Left lung (tissue), 10 donors: ENCODE results near the gene PID1. TPM values are rescaled to one million over a fixed set of nuclear protein-coding genes. Genes with fewer than 3 reads are reported as not detected.

Experiments used
- ATAC-seq: fragments of 200-7000 bp; cut with Tn5 transposase; one replicate; pipeline ENCODE4 v1.9.1; 2020; ENCODE audit warnings: moderate library complexity
- DNase-seq, 4 donors: peaks; one replicate each; pipeline ENCODE4 v3.0.0-alpha.2; 2013 to 2020
- H3K27ac ChIP-seq, 2 donors: fragments of 200-600 bp; sonication (generic) in 1 of 2; one replicate each; pipeline versions ENCODE4 v1.5.0 to v1.8.0; 2020 to 2021
- H3K27me3 ChIP-seq, 2 donors: fragments of 200-600 bp; sonication (generic) in 1 of 2; one replicate each; pipeline versions ENCODE4 v1.5.0 to v1.8.0; 2020 to 2021
- H3K36me3 ChIP-seq, 2 donors: fragments of 200-600 bp; sonication (generic) in 1 of 2; one replicate each; pipeline versions ENCODE4 v1.5.0 to v1.8.0; 2020 to 2021
- H3K4me1 ChIP-seq, 2 donors: fragments of 200-600 bp; one replicate each; pipeline ENCODE4 v1.8.0; 2021
- H3K4me3 ChIP-seq, 2 donors: fragments of 200-600 bp; sonication (generic) in 1 of 2; one replicate each; pipeline versions ENCODE4 v1.5.0 to v1.8.0; 2020 to 2021; ENCODE audit warnings: mild to moderate bottlenecking in 1 of 2
- H3K9me3 ChIP-seq, 2 donors: fragments of 200-600 bp; sonication (generic) in 1 of 2; one replicate each; pipeline versions ENCODE4 v1.5.0 to v1.8.0; 2020 to 2021
- CTCF ChIP-seq, 2 donors: fragments of 200-600 bp; sonication (generic) in 1 of 2; IDR thresholded peaks; one replicate each; pipeline versions ENCODE4 v1.5.0 to v1.8.0; 2021; ENCODE audit warnings: antibody characterized with exemption in 2 of 2
- intact Hi-C, 2 donors: fragments of 100-400 bp; cut with DNase I; formaldehyde crosslinking; loops; one replicate each; pipeline versions ENCODE4 v1.11.2 to v1.14.2; 2022
- polyA plus RNA-seq, 6 donors: library from polyadenylated mRNA; unstranded; fragments of 120-200 nt; gene quantifications; one replicate each; pipeline ENCODE4 v1.2.1, GENCODE V29; 2013; ENCODE audit not compliant: insufficient read length in 6 of 6
- total RNA-seq, 2 donors: library from RNA; stranded (reverse); fragmentation: NEBNext Ultra II Directional; extraction: Animal tissue kit (Norgen Biotek cat#: 25700); gene quantifications; one replicate each; pipeline ENCODE4 v1.2.1, GENCODE V29; 2021
- donor health status: DM: no; HTN: yes; CAD: no.
- donor health status: DM: no; HTN: no; CAD: no.

Gene PID1
- total and polyA plus RNA-seq, 8 donors, result 19.7 to 47.8 (median 27.4) TPM

GRCh38 chr2:229041691-229042090 lies 229.4 kb downstream of the PID1 start:
- no peak for DNase-seq
- no peak overlapping the region for H3K4me3 ChIP-seq
- intact Hi-C loops, result no loop called here

GRCh38 chr2:229037621-229038020 lies 233.5 kb downstream of the PID1 start:
- Histone ChIP-seq H3K9me3 (peaks cover 0 to 2% of the 10 kb centered on the region in 2 donors), H3K36me3 (no peaks in the 10 kb centered on the region), H3K4me3 (no peak overlapping the region), H3K27ac (no peak overlapping the region), H3K27me3 (no peaks in the 10 kb centered on the region), H3K4me1 (no peaks in the 10 kb centered on the region)
- intact Hi-C loops, result no loop called here
- no peak for TF ChIP-seq CTCF (IDR thresholded peaks at IDR 0.05)
- no peak for DNase-seq
- no peak for ATAC-seq

More at GRCh38 chr2:229041691-229042090, 229.4 kb downstream of the PID1 start:
- no peaks in the 10 kb centered on the region for H3K36me3 ChIP-seq
- no peak for TF ChIP-seq CTCF (IDR thresholded peaks at IDR 0.05)
- no peaks in the 10 kb centered on the region for H3K27me3 ChIP-seq
- no peaks in the 10 kb centered on the region for H3K4me1 ChIP-seq
- no peak for ATAC-seq
- H3K27ac ChIP-seq, result no peak overlapping the region
- no peaks in the 10 kb centered on the region for H3K9me3 ChIP-seq

- H3K36me3 ChIP-seq, result no peaks in the 10 kb centered on the region
- no peak overlapping the region for H3K27ac ChIP-seq
- ATAC-seq, result no peak
- no peaks in the 10 kb centered on the region for H3K27me3 ChIP-seq
- no peaks in the 10 kb centered on the region for H3K4me1 ChIP-seq
- peaks cover 0 to 8% of the 10 kb centered on the region in 2 donors for H3K9me3 ChIP-seq
- DNase-seq, result no peak
- no peak for TF ChIP-seq CTCF (IDR thresholded peaks at IDR 0.05)
- intact Hi-C loops, result no loop called here
- no peak overlapping the region for H3K4me3 ChIP-seq
Observed at GRCh38 chr2:229033816-229034215, 237.3 kb downstream of the PID1 start.

- intact Hi-C loops, result no loop called here
- H3K27me3 ChIP-seq, result no peaks in the 10 kb centered on the region
- no peak overlapping the region for H3K4me3 ChIP-seq
- H3K9me3 ChIP-seq, result peaks cover 0 to 8% of the 10 kb centered on the region in 2 donors
- DNase-seq, result no peak
- H3K4me1 ChIP-seq, result no peaks in the 10 kb centered on the region
- no peak overlapping the region for H3K27ac ChIP-seq
- TF ChIP-seq CTCF (IDR thresholded peaks at IDR 0.05), result no peak
- H3K36me3 ChIP-seq, result no peaks in the 10 kb centered on the region
- ATAC-seq, result no peak
Observed at GRCh38 chr2:229032608-229033234, 238.4 kb downstream of the PID1 start.

- DNase-seq, result no peak
Observed at GRCh38 chr2:229027353-229028105, 243.6 kb downstream of the PID1 start.

More at GRCh38 chr2:229027353-229028105, 243.6 kb downstream of the PID1 start:
- no peak for ATAC-seq
- Histone ChIP-seq H3K4me3 (no peak overlapping the region), H3K4me1 (no peaks in the 10 kb centered on the region), H3K9me3 (peaks cover 0 to 10% of the 10 kb centered on the region in 2 donors), H3K27me3 (no peaks in the 10 kb centered on the region), H3K27ac (no peak overlapping the region), H3K36me3 (peaks cover 0 to 7% of the 10 kb centered on the region in 2 donors)
- TF ChIP-seq CTCF (IDR thresholded peaks at IDR 0.05), result no peak
- intact Hi-C loops, result no loop called here
